A673 (cell line): ENCODE results near the gene CCSER1.
"Not testable (repeated sequence)": the region's sequence is repeated elsewhere in the genome, so short reads cannot be mapped to it uniquely, and the experiment has no call there.

Experiments used
- CTCF ChIP-seq: fragments of 300-800, 200-600 bp; sonication (generic); conservative IDR thresholded peaks from 2 replicates; pipeline ENCODE4 v1.5.1; 2017; ENCODE audit warnings: low read depth, mild to moderate bottlenecking, antibody characterized with exemption, low read length, moderate library complexity, mixed read lengths
- EZH2 ChIP-seq: fragments of 200-600 bp; sonication (generic); IDR thresholded peaks from 2 replicates; pipeline ENCODE4 v1.6.1; 2017; ENCODE audit warnings: borderline replicate concordance, low read depth, mild to moderate bottlenecking, mixed read lengths, antibody characterized with exemption, low read length; ENCODE audit not compliant: poor library complexity, severe bottlenecking

GRCh38 chr4:90838859-90839258 is 711.7 kb downstream of the CCSER1 start:
- TF ChIP-seq CTCF, EZH2: not testable (repeated sequence)
